Measurements from ENCODE around the gene CALN1. TPM values are rescaled to one million over a fixed set of nuclear protein-coding genes. Genes with fewer than 3 reads are reported as not detected.

CALN1 gene
- total and polyA plus RNA-seq, 4 donors, result 0.14 to 0.84 (median 0.24) TPM

- Histone ChIP-seq H3K27ac (ENCODE audit: low read depth in 1 of 2, low read length in 2 of 2) (no peak overlapping the region), H3K27me3 (ENCODE audit: control insufficient read depth in 4 of 4, insufficient read depth in 4 of 4, low read length in 3 of 4) (peaks cover 0 to 4% (median 0%) of the 10 kb centered on the region in 4 donors), H3K4me3 (ENCODE audit: low read depth in 1 of 3, low read length in 3 of 3) (no peak overlapping the region), H3K9ac (ENCODE audit: low read depth in 1 of 2, low read length in 2 of 2) (no peak overlapping the region), H3K36me3 (ENCODE audit: control insufficient read depth in 4 of 4, insufficient read depth in 3 of 4, low read depth in 1 of 4, low read length in 3 of 4) (no peaks in the 10 kb centered on the region), H3K4me1 (ENCODE audit: control insufficient read depth in 4 of 4, insufficient read depth in 4 of 4, low read length in 3 of 4) (no peaks in the 10 kb centered on the region), H3K9me3 (ENCODE audit: control insufficient read depth in 4 of 4, low read length in 3 of 4) (no peaks in the 10 kb centered on the region)
- DNase-seq (ENCODE audit: low spot score), result no peak
- 77% methylated on average over 9 of the region's 9 CpGs for WGBS
- no peak for TF ChIP-seq RXRA (IDR thresholded peaks at IDR 0.05)
- no peak for TF ChIP-seq CTCF (IDR thresholded peaks at IDR 0.05; ENCODE audit: low read depth, low read length, missing input control)
- no peak for TF ChIP-seq YY1 (IDR thresholded peaks at IDR 0.05)
Measured at GRCh38 chr7:71851776-71852498, 560.2 kb downstream of the CALN1 start.

GRCh38 chr7:71846160-71846559 is 566.0 kb downstream of the CALN1 start:
- no peak overlapping the region for H3K27ac ChIP-seq (ENCODE audit: low read depth in 1 of 2, low read length in 2 of 2)
- H3K4me1 ChIP-seq (ENCODE audit: control insufficient read depth in 4 of 4, insufficient read depth in 4 of 4, low read length in 3 of 4), result no peaks in the 10 kb centered on the region
- H3K9me3 ChIP-seq (ENCODE audit: control insufficient read depth in 4 of 4, low read length in 3 of 4), result no peaks in the 10 kb centered on the region
- DNase-seq (ENCODE audit: low spot score), result no peak
- H3K9ac ChIP-seq (ENCODE audit: low read depth in 1 of 2, low read length in 2 of 2), result no peak overlapping the region
- 69% methylated on average over 9 of the region's 9 CpGs for WGBS
- TF ChIP-seq SP1 (IDR thresholded peaks at IDR 0.05) (no peak), REST (IDR thresholded peaks at IDR 0.05) (peak; percentile 96)
- no peak overlapping the region for H3K4me3 ChIP-seq (ENCODE audit: low read depth in 1 of 3, low read length in 3 of 3)
- H3K27me3 ChIP-seq (ENCODE audit: control insufficient read depth in 4 of 4, insufficient read depth in 4 of 4, low read length in 3 of 4), result no peaks in the 10 kb centered on the region
- no peaks in the 10 kb centered on the region for H3K36me3 ChIP-seq (ENCODE audit: control insufficient read depth in 4 of 4, insufficient read depth in 3 of 4, low read depth in 1 of 4, low read length in 3 of 4)

GRCh38 chr7:71843676-71844075 is 568.5 kb downstream of the CALN1 start:
- no peak for DNase-seq (ENCODE audit: low spot score)
- Histone ChIP-seq H3K27ac (ENCODE audit: low read depth in 1 of 2, low read length in 2 of 2) (no peak overlapping the region), H3K9ac (ENCODE audit: low read depth in 1 of 2, low read length in 2 of 2) (no peak overlapping the region), H3K36me3 (ENCODE audit: control insufficient read depth in 4 of 4, insufficient read depth in 3 of 4, low read depth in 1 of 4, low read length in 3 of 4) (no peaks in the 10 kb centered on the region), H3K9me3 (ENCODE audit: control insufficient read depth in 4 of 4, low read length in 3 of 4) (no peaks in the 10 kb centered on the region), H3K4me1 (ENCODE audit: control insufficient read depth in 4 of 4, insufficient read depth in 4 of 4, low read length in 3 of 4) (no peaks in the 10 kb centered on the region), H3K4me3 (ENCODE audit: low read depth in 1 of 3, low read length in 3 of 3) (no peak overlapping the region), H3K27me3 (ENCODE audit: control insufficient read depth in 4 of 4, insufficient read depth in 4 of 4, low read length in 3 of 4) (no peaks in the 10 kb centered on the region)
- 43% methylated on average over 4 of the region's 4 CpGs for WGBS
- TF ChIP-seq FOXA2 (IDR thresholded peaks at IDR 0.05), result no peak
- no peak for TF ChIP-seq CTCF (IDR thresholded peaks at IDR 0.05; ENCODE audit: low read depth, low read length, missing input control)
- TF ChIP-seq NR2F2 (IDR thresholded peaks at IDR 0.05), result no peak
- TF ChIP-seq, protein P1, sequence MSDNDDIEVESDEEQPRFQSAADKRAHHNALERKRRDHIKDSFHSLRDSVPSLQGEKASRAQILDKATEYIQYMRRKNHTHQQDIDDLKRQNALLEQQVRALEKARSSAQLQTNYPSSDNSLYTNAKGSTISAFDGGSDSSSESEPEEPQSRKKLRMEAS (IDR thresholded peaks at IDR 0.05), result no peak
- no peak for TF ChIP-seq SP1 (IDR thresholded peaks at IDR 0.05)
- TF ChIP-seq GABPA (IDR thresholded peaks at IDR 0.05 in 1 of 2, conservative IDR thresholded peaks at IDR 0.05 in 1 of 2), result no peak
- TF ChIP-seq ATF3 (IDR thresholded peaks at IDR 0.05), result no peak
- TF ChIP-seq RAD21 (IDR thresholded peaks at IDR 0.05), result no peak
- TF ChIP-seq EGR1 (IDR thresholded peaks at IDR 0.05; ENCODE audit: low read depth in 2 of 2), result no peak
- TF ChIP-seq, protein P2, sequence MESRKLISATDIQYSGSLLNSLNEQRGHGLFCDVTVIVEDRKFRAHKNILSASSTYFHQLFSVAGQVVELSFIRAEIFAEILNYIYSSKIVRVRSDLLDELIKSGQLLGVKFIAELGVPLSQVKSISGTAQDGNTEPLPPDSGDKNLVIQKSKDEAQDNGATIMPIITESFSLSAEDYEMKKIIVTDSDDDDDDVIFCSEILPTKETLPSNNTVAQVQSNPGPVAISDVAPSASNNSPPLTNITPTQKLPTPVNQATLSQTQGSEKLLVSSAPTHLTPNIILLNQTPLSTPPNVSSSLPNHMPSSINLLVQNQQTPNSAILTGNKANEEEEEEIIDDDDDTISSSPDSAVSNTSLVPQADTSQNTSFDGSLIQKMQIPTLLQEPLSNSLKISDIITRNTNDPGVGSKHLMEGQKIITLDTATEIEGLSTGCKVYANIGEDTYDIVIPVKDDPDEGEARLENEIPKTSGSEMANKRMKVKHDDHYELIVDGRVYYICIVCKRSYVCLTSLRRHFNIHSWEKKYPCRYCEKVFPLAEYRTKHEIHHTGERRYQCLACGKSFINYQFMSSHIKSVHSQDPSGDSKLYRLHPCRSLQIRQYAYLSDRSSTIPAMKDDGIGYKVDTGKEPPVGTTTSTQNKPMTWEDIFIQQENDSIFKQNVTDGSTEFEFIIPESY (IDR thresholded peaks at IDR 0.05), result no peak
- TF ChIP-seq HNF4G (IDR thresholded peaks at IDR 0.05), result no peak
- TF ChIP-seq FOXA1 (IDR thresholded peaks at IDR 0.05), result no peak
- no peak for TF ChIP-seq YY1 (IDR thresholded peaks at IDR 0.05)

Data from liver (tissue), 9 donors.